ENCODE results near the gene CFAP210. TPM values are rescaled to one million over a fixed set of nuclear protein-coding genes. Genes with fewer than 3 reads are reported as not detected.

The CFAP210 gene
- 0.14 TPM in 1 of 2 replicates, not detected in the other for total RNA-seq

GRCh38 chr2:169694113-169694893 is at the start of gene CFAP210, which contains the start of gene PHOSPHO2:
Gene CFAP210, minus strand, starts transcription at chr2:169694405. Its CDS starts 78 bp downstream, at chr2:169694327.
Gene PHOSPHO2, plus strand, starts transcription at chr2:169694469. Its CDS starts 6,503 bp downstream, at chr2:169700972.
- TF ChIP-seq, protein P1, sequence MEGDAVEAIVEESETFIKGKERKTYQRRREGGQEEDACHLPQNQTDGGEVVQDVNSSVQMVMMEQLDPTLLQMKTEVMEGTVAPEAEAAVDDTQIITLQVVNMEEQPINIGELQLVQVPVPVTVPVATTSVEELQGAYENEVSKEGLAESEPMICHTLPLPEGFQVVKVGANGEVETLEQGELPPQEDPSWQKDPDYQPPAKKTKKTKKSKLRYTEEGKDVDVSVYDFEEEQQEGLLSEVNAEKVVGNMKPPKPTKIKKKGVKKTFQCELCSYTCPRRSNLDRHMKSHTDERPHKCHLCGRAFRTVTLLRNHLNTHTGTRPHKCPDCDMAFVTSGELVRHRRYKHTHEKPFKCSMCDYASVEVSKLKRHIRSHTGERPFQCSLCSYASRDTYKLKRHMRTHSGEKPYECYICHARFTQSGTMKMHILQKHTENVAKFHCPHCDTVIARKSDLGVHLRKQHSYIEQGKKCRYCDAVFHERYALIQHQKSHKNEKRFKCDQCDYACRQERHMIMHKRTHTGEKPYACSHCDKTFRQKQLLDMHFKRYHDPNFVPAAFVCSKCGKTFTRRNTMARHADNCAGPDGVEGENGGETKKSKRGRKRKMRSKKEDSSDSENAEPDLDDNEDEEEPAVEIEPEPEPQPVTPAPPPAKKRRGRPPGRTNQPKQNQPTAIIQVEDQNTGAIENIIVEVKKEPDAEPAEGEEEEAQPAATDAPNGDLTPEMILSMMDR (conservative IDR thresholded peaks at IDR 0.05; ENCODE audit: low read depth, low read length) = no peak

GRCh38 chr2:169743549-169743948 is 49.3 kb upstream of the CFAP210 start:
- no peak overlapping the region for H3K4me3 ChIP-seq (ENCODE audit: low read depth, low read length)
- DNase-seq (ENCODE audit: low read depth) = no peak
- TF ChIP-seq, protein P1 (conservative IDR thresholded peaks at IDR 0.05; ENCODE audit: low read depth, low read length) = no peak

More at GRCh38 chr2:169694113-169694893, at the start of gene CFAP210, which contains the start of gene PHOSPHO2:
- DNase-seq (ENCODE audit: low read depth) = peak; percentile 55
- H3K4me3 ChIP-seq (ENCODE audit: low read depth, low read length) = peak within 1 kb of the TSS; percentile 71

DNA sequence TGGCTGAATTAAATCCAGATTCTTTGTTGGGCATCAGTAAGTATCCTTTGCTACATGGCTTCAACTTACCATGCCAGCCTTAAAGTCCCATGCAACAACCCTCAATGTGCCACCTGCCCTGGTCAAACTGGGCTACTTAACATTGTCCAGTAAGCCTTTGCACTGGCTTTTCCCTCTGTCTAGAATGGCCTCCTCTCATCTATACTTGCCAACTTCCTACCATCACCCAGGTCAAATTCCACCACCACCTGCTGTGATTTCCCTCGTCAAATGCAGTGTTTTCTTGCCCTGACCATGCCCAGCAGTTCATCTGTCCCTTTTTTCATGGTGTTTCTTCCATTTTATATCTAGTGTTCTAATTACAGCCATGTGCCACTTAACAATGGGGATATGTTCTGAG is 45.1 kb upstream of the CFAP210 start:
- DNase-seq (ENCODE audit: low read depth) = no peak
- H3K4me3 ChIP-seq (ENCODE audit: low read depth, low read length) = no peak overlapping the region

GRCh38 chr2:169738566-169739229 is 44.5 kb upstream of the CFAP210 start:
- H3K4me3 ChIP-seq (ENCODE audit: low read depth, low read length) = no peak overlapping the region
- no peak for DNase-seq (ENCODE audit: low read depth)
- TF ChIP-seq, protein P1 (conservative IDR thresholded peaks at IDR 0.05; ENCODE audit: low read depth, low read length) = no peak

More for the DNA sequence above, 45.1 kb upstream of the CFAP210 start:
- TF ChIP-seq, protein P1 (conservative IDR thresholded peaks at IDR 0.05; ENCODE audit: low read depth, low read length) = no peak

DNA sequence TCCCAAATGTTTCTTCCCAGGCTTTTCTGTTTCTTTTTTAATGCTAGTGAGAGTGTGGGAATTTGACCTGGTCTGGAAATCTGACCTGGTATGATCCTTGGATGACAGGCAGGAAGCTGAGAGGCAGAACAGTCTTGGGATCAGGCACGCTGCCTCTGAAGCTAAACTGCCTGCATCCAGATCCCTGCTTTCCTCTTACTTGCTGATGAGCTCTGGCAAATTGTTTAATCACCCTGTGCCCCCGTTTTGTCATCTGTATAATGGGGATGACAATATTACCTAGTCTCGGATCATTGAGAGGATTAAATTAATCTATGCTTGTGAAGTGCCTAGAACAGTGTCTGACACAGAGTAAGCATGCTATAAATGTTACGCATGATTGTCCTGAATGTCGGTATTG is 42.7 kb upstream of the CFAP210 start:
- DNase-seq (ENCODE audit: low read depth) = no peak
- no peak overlapping the region for H3K4me3 ChIP-seq (ENCODE audit: low read depth, low read length)
- TF ChIP-seq, protein P1 (conservative IDR thresholded peaks at IDR 0.05; ENCODE audit: low read depth, low read length) = no peak

GRCh38 chr2:169735623-169736022 is 41.4 kb upstream of the CFAP210 start:
- H3K4me3 ChIP-seq (ENCODE audit: low read depth, low read length) = no peak overlapping the region
- DNase-seq (ENCODE audit: low read depth) = no peak
- TF ChIP-seq, protein P1 (conservative IDR thresholded peaks at IDR 0.05; ENCODE audit: low read depth, low read length) = no peak

Measured in epithelial cell of proximal tubule (primary cell).